Measurements from ENCODE around the gene SPATA24.
"Not testable (repeated sequence)": the region's sequence is repeated elsewhere in the genome, so short reads cannot be mapped to it uniquely, and the experiment has no call there.

The SPATA24 gene

GRCh38 chr5:139381837-139382761 lies 21.8 kb downstream of the SPATA24 start:
- no peak for DNase-seq

GRCh38 chr5:139379626-139380449 lies 24.1 kb downstream of the SPATA24 start:
- no peak for DNase-seq

- DNase-seq, result no peak
Observed at GRCh38 chr5:139378941-139379361, 24.9 kb downstream of the SPATA24 start.

GRCh38 chr5:139378101-139378825 lies 25.6 kb downstream of the SPATA24 start:
- no peak for DNase-seq

GRCh38 chr5:139377226-139377625 lies 26.7 kb downstream of the SPATA24 start:
- no peak for DNase-seq

GRCh38 chr5:139376364-139376763 lies 27.5 kb downstream of the SPATA24 start:
- no peak for DNase-seq

- DNase-seq, result no peak
Observed at GRCh38 chr5:139374909-139375308, 29.0 kb downstream of the SPATA24 start.

- DNase-seq, result no peak
Observed at GRCh38 chr5:139371482-139372435, 32.1 kb downstream of the SPATA24 start.

GRCh38 chr5:139369181-139369580 lies 34.7 kb downstream of the SPATA24 start:
- no peak for DNase-seq

- DNase-seq, result no peak
Observed at GRCh38 chr5:139368613-139369012, 35.3 kb downstream of the SPATA24 start.

- DNase-seq, result no peak
Observed at GRCh38 chr5:139364466-139364865, 39.4 kb downstream of the SPATA24 start.

GRCh38 chr5:139363937-139364336 lies 40.0 kb downstream of the SPATA24 start:
- DNase-seq, result no peak

GRCh38 chr5:139361835-139362429 lies 42.0 kb downstream of the SPATA24 start:
- no peak for DNase-seq

- DNase-seq, result no peak
Observed at GRCh38 chr5:139360384-139360783, 43.5 kb downstream of the SPATA24 start.

- no peak for DNase-seq
Observed at GRCh38 chr5:139358064-139358463, 45.8 kb downstream of the SPATA24 start.

GRCh38 chr5:139355900-139356299 lies 48.0 kb downstream of the SPATA24 start:
- not testable (repeated sequence) for DNase-seq

- DNase-seq, result no peak
Observed at GRCh38 chr5:139354186-139354585, 49.7 kb downstream of the SPATA24 start.

GRCh38 chr5:139347863-139348262 lies 56.0 kb downstream of the SPATA24 start:
- not testable (repeated sequence) for DNase-seq
